ENCODE results near the gene IDH3B. TPM values are rescaled to one million over a fixed set of nuclear protein-coding genes. Genes with fewer than 3 reads are reported as not detected.

Gene IDH3B
- total and polyA plus RNA-seq, 9 of the 15 experiments (the other 6 are each of a cell fraction or from before 2014, with no cell fraction given), result 91.7 to 224 (median 155) TPM

- in situ Hi-C loops (cut with MboI), result no loop called here
- Histone ChIP-seq H3K27ac (ENCODE audit: extremely low read depth, low read depth, low read length) (no peak overlapping the region), H3K4me1 (replicated peaks in 1 of 2; ENCODE audit: control insufficient read depth in 2 of 2, insufficient read depth in 2 of 2, low read length in 2 of 2) (no peaks in the 10 kb centered on the region), H3K9me1 (ENCODE audit: control insufficient read depth, insufficient read depth, low read length) (no peaks in the 10 kb centered on the region), H3K9me3 (replicated peaks; ENCODE audit: control insufficient read depth, insufficient read depth, low read depth, low read length) (no peaks in the 10 kb centered on the region), H3K4me2 (ENCODE audit: insufficient read depth, low read length) (no peak overlapping the region), H3K27me3 (ENCODE audit: control insufficient read depth in 2 of 2, insufficient read depth in 2 of 2, low read length in 2 of 2) (no peaks in the 10 kb centered on the region), H3K79me2 (ENCODE audit: control insufficient read depth, insufficient read depth, low read length) (no peaks in the 10 kb centered on the region), H3K9ac (ENCODE audit: insufficient read depth in 1 of 2, low read depth in 2 of 2, low read length in 2 of 2) (no peak overlapping the region), H3K4me3 (no peak overlapping the region), H3K36me3 (ENCODE audit: control insufficient read depth, insufficient read depth, low read length) (no peaks in the 10 kb centered on the region), H4K20me1 (replicated peaks; ENCODE audit: control insufficient read depth, insufficient read depth, low read length) (no peaks in the 10 kb centered on the region), H2AFZ (ENCODE audit: low read depth, low read length) (no peak overlapping the region)
- no peak for ATAC-seq
- intact Hi-C loops (cut with micrococcal nuclease), result no loop called here
- no TSS peak for BruUV-seq (replicated peaks)
- ChIA-PET POLR2A (interaction anchor here (0.6 kb wide), 1 partner anchor 720 kb away, joined by 3 read pairs; no protein-coding TSS in a partner anchor), CTCF (ENCODE audit: low intra/inter-chr PET ratio) (no interaction called here)
- FAIRE-seq, result no peak
- TF ChIP-seq PML (IDR thresholded peaks at IDR 0.05; ENCODE audit: low read length) (no peak), KAT8 (IDR thresholded peaks at IDR 0.05; ENCODE audit: low read depth) (no peak), NCOA1 (IDR thresholded peaks at IDR 0.05; ENCODE audit: low read depth) (no peak), CBFA2T2 (conservative IDR thresholded peaks at IDR 0.05) (no peak), ZNF124 (CRISPR knock-in tag; IDR thresholded peaks at IDR 0.05) (no peak), ZNF764 (CRISPR knock-in tag; IDR thresholded peaks at IDR 0.05; ENCODE audit: low read depth) (no peak), USF1 (CRISPR knock-in tag; IDR thresholded peaks at IDR 0.05) (no peak), ZNF551 (CRISPR knock-in tag; IDR thresholded peaks at IDR 0.05) (no peak)
- TF ChIP-seq, protein P1, sequence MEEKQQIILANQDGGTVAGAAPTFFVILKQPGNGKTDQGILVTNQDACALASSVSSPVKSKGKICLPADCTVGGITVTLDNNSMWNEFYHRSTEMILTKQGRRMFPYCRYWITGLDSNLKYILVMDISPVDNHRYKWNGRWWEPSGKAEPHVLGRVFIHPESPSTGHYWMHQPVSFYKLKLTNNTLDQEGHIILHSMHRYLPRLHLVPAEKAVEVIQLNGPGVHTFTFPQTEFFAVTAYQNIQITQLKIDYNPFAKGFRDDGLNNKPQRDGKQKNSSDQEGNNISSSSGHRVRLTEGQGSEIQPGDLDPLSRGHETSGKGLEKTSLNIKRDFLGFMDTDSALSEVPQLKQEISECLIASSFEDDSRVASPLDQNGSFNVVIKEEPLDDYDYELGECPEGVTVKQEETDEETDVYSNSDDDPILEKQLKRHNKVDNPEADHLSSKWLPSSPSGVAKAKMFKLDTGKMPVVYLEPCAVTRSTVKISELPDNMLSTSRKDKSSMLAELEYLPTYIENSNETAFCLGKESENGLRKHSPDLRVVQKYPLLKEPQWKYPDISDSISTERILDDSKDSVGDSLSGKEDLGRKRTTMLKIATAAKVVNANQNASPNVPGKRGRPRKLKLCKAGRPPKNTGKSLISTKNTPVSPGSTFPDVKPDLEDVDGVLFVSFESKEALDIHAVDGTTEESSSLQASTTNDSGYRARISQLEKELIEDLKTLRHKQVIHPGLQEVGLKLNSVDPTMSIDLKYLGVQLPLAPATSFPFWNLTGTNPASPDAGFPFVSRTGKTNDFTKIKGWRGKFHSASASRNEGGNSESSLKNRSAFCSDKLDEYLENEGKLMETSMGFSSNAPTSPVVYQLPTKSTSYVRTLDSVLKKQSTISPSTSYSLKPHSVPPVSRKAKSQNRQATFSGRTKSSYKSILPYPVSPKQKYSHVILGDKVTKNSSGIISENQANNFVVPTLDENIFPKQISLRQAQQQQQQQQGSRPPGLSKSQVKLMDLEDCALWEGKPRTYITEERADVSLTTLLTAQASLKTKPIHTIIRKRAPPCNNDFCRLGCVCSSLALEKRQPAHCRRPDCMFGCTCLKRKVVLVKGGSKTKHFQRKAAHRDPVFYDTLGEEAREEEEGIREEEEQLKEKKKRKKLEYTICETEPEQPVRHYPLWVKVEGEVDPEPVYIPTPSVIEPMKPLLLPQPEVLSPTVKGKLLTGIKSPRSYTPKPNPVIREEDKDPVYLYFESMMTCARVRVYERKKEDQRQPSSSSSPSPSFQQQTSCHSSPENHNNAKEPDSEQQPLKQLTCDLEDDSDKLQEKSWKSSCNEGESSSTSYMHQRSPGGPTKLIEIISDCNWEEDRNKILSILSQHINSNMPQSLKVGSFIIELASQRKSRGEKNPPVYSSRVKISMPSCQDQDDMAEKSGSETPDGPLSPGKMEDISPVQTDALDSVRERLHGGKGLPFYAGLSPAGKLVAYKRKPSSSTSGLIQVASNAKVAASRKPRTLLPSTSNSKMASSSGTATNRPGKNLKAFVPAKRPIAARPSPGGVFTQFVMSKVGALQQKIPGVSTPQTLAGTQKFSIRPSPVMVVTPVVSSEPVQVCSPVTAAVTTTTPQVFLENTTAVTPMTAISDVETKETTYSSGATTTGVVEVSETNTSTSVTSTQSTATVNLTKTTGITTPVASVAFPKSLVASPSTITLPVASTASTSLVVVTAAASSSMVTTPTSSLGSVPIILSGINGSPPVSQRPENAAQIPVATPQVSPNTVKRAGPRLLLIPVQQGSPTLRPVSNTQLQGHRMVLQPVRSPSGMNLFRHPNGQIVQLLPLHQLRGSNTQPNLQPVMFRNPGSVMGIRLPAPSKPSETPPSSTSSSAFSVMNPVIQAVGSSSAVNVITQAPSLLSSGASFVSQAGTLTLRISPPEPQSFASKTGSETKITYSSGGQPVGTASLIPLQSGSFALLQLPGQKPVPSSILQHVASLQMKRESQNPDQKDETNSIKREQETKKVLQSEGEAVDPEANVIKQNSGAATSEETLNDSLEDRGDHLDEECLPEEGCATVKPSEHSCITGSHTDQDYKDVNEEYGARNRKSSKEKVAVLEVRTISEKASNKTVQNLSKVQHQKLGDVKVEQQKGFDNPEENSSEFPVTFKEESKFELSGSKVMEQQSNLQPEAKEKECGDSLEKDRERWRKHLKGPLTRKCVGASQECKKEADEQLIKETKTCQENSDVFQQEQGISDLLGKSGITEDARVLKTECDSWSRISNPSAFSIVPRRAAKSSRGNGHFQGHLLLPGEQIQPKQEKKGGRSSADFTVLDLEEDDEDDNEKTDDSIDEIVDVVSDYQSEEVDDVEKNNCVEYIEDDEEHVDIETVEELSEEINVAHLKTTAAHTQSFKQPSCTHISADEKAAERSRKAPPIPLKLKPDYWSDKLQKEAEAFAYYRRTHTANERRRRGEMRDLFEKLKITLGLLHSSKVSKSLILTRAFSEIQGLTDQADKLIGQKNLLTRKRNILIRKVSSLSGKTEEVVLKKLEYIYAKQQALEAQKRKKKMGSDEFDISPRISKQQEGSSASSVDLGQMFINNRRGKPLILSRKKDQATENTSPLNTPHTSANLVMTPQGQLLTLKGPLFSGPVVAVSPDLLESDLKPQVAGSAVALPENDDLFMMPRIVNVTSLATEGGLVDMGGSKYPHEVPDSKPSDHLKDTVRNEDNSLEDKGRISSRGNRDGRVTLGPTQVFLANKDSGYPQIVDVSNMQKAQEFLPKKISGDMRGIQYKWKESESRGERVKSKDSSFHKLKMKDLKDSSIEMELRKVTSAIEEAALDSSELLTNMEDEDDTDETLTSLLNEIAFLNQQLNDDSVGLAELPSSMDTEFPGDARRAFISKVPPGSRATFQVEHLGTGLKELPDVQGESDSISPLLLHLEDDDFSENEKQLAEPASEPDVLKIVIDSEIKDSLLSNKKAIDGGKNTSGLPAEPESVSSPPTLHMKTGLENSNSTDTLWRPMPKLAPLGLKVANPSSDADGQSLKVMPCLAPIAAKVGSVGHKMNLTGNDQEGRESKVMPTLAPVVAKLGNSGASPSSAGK (IDR thresholded peaks at IDR 0.05), result no peak
- WGBS (ENCODE audit: insufficient coverage, low coverage, missing lambda C conversion rate), result 0% methylated on average over 1 of the region's 1 CpG
- no peak for DNase-seq (ENCODE audit: extremely low read depth in 1 of 4, low spot score in 3 of 4)
Observed at GRCh38 chr20:2633381-2633780, 30.6 kb downstream of the IDH3B start.

All from K562 (cell line).